Hindlimb muscle (tissue), 1 donor: ENCODE results near the gene PFDN2. TPM values are rescaled to one million over a fixed set of nuclear protein-coding genes. Genes with fewer than 3 reads are reported as not detected.

ENCODE experiments used
- DNase-seq: peaks from one replicate; pipeline ENCODE4 v3.0.0-alpha.2; 2013
- polyA plus RNA-seq: library from polyadenylated mRNA; unstranded; fragments of 120-200 nt; gene quantifications from one replicate; pipeline ENCODE4 v1.2.1, GENCODE V29; 2013; ENCODE audit not compliant: insufficient read length

PFDN2 gene, protein sequence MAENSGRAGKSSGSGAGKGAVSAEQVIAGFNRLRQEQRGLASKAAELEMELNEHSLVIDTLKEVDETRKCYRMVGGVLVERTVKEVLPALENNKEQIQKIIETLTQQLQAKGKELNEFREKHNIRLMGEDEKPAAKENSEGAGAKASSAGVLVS
- 66.3 TPM for polyA plus RNA-seq

DNA sequence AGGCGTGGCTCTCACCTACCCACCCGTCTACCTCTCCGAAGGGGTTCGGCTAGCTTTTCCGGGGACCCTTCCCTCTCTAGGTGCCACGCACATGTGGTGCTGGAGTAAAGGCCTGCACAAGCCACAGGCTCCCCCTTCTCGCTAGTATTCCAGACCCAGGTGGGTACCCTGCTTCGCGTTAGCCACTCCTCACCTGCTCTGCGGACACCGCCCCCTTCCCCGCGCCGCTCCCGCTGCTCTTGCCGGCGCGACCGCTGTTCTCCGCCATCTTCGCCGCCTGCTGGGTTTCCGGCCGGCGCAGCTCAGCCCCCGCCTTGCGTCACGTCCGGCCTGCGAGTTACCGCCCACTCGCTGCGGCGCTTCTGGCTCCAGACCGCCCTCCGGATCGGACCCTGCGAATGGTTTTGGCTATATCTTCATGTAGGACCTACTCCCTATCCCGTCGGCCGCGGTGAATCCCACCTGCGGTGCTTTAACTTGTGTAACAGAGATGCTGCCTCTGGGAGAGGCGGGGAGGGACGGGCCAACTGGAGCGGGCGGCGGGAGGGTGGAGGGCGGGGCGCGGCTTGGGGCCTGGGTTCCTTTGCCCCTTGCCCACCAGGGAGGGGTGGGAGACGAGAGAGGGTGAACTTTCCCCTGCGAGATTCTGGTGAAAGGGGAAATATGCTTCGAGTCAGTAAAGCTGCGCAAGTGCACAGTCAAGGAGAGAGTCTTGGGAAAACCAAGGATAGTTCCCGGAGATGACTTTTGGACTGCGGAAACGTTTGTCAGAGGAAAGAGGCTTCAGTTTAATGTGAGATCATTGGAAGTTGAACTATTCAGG, at the start of gene PFDN2, which contains the start of gene NIT1:
Gene PFDN2, minus strand, starts transcription at position 279 of the 823 bp plus-strand sequence. Its CDS starts 11 bp downstream, at position 268.
Gene NIT1, plus strand, starts transcription at position 347 of the 823 bp plus-strand sequence. Its CDS starts 72 bp downstream, at position 419.
- peak; percentile 92 for DNase-seq

DNA sequence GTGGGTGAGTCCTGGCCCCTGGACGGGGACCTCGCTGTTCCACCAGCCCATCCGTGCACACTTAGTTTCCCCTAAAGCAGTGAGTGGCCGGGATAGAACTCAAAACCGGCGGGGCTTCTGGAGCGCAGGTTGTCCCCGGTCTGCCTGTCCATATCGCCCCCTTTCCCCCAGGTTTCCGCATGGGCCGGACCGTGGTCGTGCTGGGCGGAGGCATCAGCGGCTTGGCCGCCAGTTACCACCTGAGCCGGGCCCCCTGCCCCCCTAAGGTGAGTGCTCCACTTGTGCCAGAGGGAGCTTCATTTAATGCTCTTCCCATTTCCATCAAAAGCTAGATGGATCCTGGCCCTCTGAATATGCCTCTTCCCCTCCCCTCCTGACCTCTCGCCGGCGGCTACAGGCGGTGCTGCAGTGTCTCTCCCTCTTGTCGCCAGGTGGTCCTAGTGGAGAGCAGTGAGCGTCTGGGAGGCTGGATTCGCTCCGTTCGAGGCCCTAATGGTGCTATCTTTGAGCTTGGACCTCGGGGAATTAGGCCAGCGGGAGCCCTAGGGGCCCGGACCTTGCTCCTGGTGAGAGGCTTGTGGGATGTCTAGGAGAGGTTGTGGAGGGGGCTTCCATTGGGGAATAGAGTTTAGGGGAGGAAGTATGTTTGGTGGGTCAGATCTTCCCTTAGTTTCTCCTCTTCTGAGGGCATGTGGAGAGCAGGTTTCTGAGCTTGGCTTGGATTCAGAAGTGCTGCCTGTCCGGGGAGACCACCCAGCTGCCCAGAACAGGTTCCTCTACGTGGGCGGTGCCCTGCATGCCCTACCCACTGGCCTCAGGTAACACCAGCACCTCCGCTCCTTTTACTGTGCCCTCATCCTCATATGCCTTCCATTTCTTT, 49.1 kb upstream of the PFDN2 start:
- DNase-seq, result no peak

DNA sequence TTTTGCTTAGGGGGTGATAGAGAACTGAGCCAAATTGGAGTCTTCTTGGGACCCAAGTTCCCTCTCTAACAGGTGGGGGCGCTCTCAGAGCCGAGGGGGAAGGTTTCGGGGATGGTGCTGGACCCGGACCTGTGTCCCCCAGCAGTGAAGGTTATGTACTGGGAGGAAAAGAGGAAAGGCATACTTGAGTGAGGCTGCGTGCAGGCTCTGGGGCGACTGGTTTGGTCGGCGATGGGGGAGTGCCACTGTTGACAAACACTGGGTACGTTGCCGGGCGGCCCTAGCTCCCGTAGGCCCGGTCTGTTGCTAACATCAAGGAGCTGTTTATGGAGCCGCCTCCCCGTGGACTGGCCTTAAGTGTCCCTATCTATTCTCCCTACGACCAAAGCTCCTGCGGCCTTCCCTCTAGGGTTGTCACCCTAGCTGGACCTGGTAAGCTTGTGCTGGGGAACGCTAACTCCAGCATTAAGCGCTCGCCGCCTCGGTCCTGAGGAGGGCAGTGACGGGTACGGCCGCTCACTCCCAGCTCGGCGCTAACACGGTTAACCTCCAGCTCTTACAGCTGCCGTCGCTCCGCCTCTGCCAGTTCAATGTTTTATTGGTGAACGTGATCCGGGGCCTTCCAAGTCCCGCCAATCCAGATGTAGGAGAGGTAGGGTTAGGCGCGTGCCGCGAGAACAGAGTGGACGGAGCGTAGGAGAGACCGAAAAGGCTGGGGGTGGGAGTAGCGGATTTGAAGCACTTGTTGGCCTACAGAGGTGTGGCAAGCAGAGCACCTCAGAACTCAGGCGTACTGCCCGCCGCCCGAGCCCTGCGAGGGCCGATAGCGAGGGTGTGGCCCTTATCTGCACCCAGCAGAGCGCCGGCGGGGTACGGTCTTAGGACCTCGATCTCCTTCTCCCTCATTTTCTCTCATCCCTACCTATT, 48.2 kb upstream of the PFDN2 start, which contains the start of gene PPOX:
Gene PPOX, plus strand, starts transcription at position 685 of the 927 bp plus-strand sequence. CDS start 422 bp downstream, outside the sequence.
- DNase-seq, result peak; percentile 96

DNA sequence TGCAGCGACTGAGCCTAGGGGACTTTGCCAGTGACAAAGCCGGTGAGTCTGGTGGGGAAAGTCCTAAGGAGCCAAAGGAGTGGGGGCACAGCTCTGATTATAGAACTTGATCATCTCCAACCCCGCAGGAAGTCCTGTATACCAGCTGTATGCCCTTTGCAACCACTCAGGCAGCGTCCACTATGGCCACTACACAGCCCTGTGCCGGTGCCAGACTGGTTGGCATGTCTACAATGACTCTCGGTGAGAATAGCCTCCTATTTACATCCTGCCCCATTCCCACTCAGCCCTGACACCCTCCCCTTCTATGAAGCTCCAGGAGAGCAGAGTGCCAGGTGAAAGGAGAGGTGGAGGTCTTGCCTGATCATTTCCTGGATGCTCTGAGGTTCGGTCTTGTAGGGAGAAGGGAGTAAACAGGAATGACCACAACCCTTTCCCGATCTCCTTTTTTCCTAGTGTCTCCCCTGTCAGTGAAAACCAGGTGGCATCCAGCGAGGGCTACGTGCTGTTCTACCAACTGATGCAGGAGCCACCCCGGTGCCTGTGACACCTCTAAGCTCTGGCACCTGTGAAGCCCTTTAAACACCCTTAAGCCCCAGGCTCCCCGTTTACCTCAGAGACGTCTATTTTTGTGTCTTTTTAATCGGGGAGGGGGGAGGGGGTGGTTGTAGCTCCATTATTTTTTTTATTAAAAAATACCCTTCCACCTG, 47.2 kb upstream of the PFDN2 start:
- DNase-seq, result no peak

DNA sequence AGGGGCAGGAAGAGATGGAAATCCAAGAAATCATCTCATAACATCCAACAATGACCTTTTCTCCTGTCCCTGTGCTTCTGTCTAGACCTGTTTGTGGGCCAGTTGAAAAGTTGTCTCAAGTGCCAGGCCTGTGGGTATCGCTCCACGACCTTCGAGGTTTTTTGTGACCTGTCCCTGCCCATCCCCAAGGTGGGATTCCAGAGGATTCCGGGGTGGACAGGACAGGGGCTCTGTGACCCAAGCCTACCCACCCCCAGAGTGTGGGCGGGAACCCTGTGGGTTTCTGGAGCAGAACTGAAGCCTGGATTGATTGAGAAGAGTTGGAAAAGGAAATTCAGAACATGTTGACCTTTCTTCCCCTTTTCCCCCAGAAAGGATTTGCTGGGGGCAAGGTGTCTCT, 46.0 kb upstream of the PFDN2 start:
- DNase-seq, result no peak

DNA sequence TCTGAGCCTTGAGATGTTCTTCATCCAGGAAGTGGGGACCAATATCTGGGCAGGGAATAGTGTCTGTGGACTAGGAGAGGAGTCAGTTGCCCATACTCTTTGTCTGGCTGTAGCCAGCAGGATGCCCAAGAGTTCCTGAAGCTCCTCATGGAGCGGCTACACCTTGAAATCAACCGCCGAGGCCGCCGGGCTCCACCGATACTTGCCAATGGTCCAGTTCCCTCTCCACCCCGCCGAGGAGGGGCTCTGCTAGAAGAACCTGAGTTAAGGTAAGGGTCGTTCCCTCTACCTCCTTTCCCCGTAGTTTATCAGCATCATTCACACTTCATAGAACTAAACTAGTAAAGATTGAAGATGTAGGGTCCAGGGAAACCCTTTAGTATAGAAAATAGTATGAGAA, 45.0 kb upstream of the PFDN2 start:
- DNase-seq, result no peak

DNA sequence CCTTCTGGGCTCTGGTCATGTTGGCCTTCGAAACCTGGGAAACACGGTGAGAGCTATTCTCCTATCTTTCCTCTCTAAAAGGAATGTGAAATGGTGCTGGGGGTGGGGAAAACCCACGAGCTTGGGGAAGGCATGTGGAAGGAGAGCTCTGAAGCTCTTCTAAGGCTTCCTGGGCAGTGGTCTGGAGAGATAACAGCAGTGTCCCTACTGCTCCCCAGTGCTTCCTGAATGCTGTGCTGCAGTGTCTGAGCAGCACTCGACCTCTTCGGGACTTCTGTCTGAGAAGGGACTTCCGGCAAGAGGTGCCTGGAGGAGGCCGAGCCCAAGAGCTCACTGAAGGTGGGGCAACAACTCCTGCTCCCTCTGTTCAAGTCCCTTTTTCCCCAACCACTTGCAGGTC, 44.2 kb upstream of the PFDN2 start:
- DNase-seq, result no peak

DNA sequence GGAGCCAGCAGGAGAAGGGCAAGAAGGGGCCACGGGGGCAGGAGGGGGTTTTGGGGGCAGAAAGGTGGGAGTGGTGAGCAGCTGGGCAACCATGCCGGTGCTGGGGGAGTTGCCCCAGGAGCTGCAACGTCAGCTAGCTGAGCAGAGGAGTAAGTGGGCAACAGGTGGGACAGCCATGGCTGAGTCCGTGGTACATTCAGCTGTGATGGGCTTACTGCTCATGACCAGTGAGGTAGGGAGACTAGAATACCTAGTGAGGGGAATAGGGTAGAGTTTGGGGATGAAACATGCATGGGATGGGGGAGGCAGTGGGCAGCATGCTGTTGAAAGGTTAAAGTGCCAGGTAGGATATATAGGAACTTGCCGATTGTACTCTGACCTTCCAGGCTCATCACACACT, 43.8 kb upstream of the PFDN2 start:
- DNase-seq, result no peak

DNA sequence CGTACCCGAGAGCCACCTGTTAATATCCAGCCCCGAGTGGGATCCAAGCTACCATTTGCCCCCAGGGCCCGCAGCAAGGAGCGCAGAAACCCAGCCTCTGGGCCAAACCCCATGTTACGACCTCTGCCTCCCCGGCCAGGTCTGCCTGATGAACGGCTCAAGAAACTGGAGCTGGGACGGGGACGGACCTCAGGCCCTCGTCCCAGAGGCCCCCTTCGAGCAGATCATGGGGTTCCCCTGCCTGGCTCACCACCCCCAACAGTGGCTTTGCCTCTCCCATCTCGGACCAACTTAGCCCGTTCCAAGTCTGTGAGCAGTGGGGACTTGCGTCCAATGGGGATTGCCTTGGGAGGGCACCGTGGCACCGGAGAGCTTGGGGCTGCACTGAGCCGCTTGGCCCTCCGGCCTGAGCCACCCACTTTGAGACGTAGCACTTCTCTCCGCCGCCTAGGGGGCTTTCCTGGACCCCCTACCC, 42.9 kb upstream of the PFDN2 start:
- no peak for DNase-seq

DNA sequence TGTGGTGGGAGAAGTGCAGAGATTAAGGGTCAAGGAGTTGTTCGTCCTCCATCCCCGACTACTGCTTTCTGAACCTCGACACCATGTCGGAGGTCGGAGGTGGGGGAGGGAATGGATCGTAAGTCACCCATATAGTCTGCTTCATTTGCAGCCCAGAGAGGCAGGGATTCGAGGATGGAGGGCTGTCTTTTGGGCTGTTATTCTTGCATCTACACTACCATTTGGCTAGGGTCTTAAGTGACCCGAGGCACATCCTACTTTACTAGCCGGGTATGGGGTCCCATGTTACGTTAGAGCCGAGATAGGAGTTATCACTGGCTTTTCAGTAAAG, 42.0 kb upstream of the PFDN2 start:
- DNase-seq, result no peak

DNA sequence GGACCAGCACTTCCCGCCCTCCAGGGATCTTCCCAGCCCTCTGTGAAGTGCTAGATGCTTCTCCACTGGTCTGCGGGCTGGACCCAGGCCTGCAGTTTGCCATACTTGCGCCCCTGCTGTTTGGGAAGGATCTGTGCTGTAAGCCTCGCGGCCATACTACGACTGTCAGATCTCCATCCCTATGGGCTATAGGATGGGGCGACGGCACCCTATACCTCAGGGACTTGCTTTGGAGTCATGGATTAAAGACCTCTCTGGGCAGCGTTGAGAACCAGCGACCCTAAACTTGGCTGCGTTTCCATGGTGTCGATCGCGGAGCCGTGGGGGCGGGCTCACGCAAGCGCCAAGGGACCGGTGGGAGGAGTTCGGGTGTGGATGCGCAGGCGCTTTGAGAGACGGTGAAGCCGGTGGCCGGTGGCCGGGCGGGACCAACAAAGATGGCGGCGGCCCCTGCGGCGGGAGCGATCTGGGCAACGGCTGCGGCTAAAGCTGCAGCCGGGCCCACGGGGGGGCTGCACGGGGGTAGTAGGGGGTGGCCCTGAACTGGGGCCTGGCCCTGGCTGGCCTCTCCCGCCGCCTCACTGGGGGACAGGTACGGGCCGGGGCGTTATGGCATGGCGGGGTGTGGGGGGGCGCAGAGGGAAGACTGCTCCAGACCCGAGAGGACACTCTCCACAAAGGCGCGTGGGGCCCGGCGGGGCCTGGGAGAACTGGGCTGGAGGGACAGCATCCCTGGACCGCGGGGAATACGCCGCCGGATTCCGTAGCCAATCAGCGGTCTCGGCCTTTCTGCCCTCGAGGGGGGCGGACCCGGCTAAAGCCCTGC, 41.5 kb upstream of the PFDN2 start, which contains the start of gene USP21:
Gene USP21, plus strand, starts transcription at position 414 of the 826 bp plus-strand sequence. CDS start 1,141 bp downstream, outside the sequence.
- peak; percentile 94 for DNase-seq

DNA sequence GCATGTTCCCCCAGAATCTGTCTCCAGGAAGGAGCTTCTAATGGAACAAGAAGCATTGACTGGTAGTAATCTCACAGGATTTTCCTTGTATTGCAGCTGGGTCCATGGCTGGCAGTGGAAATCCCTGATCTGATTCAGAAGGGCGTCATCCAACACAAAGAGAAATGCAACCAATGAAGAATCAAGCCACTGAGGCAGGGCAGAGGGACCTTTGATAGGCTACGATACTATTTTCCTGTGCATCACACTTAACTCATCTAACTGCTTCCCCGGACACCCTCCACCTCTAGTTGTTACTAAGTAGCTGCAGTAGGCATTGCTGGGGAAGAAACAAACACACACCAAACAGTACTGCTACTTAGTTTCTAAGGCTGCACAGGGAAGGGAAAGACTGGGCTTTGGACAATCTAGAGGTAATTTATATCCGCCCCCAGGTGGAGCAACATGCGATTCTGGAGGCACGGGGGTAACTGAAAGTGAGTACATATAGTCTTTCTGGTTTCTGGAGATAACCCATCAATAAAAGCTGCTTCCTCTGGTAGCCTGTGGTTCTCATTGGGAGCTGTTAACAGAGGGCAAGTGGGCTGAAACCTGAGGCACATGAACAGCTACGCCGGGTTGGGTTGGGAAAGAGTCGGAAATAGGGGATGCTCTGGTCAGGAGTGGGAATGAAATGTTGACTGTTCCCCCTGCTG, 40.6 kb upstream of the PFDN2 start:
- DNase-seq, result no peak

DNA sequence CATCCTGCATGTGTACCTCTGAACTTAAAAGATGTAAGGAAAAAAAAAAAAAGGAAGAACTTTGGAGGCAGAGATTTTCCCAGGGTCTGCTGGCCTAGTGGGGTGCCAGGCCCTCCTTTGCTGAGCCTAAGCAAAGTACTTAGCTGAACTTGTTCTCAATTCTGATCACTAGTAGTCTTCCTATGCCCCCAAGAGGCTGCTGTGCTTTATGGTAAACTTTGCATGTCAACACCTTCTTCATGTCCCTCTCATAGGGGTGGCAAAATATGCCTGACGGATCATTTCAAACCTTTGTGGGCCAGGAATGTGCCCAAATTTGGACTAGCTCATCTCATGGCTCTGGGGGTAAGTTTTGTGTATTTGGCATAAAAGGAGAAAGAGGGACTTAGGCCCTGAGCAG, 40.0 kb upstream of the PFDN2 start:
- DNase-seq, result no peak

DNA sequence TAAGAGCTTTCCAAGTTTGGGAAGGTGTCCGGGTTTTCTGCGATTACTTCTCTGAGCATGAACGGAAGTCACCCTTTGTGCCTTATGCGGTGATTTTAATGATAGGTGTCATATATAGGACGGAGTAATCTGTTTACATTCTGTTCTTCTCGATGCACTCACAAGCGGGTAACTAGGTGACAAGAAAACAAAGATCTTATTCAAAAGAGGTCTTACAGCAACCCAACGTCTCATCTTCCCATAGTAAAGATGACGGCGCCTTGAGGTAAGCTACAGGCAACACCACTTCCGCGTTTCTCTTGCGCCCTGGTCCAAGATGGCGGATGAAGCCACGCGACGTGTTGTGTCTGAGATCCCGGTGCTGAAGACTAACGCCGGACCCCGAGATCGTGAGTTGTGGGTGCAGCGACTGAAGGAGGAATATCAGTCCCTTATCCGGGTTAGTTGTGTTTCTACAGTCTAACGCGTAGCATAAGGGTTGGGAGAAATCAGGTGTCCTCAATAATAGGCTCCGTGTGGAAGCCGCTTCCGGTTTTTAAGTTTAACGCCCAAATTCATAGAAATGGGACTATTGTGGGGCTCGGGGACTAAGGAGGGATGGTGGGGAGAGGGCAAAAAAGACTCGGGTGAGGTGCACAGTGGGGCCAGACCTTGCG, 36.0 kb upstream of the PFDN2 start, which contains the start of gene UFC1:
Gene UFC1, plus strand, starts transcription at position 297 of the 656 bp plus-strand sequence. Its CDS starts 20 bp downstream, at position 317.
- DNase-seq, result peak; percentile 90

DNA sequence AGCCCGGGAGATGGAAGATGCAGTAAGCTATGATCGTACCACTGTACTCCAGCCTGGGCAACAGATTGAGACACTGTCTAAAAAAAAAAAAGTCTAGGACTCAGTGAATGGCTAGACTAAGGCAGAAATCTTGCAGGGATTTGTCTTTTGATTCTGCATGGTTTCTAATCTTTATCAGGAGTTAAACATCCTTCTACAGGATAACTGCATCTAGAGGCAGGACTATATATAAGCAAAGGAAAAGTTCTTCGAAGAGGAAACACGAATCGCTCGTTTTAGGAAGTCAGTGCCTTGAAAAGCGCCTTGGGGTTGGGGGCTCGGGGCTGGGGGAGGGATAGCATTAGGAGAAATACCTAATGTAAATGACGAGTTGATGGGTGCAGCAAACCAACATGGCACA, 35.3 kb upstream of the PFDN2 start:
- no peak for DNase-seq

DNA sequence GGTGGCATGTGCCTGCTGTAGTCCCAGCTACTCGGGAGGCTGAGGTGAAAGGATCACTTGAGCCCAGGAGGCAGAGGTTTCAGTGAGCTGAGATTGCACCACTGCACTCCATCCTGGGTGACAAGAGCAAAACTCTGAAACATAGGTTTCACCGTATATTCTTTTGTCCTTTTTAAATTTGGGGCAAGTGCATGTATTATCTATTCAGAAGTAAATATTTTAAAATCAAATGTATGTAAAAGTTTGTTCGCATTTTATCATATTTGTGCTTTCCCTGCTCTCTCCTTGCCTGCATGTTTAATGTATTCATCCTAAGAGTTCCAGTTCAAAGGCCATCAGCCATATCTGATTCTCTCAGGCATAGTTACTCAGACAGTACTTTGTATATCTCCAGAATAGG, 28.0 kb upstream of the PFDN2 start:
- DNase-seq, result no peak

DNA sequence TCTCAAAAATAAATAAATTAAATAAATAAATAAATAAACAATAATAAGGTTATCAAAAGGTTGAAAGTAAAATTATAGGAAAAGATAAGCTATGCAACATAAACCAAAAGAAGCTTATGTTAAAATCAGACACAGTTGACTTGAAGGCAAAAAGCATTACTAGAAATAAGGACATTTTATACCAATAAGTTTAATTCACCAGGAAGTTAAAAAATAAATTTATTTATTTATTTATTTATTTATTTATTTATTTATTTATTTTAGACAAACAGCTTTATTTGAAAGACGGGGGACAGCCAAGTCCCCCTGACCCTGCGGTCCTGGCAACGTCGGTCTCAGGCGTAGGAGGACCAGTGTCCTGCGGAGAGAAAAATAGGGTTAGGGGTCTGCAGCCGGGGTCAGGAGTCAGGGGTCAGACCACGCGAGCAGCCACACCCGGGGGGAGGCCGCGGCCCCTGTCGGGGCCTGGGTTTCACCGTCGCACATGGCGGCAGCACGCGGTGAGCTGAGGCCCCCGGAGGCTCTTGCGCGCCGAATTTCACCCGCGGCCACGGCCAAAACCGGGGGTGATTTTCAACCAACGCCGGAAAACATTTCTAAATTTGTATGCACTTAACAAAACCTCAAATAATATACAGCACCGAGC, 23.0 kb upstream of the PFDN2 start:
- no peak for DNase-seq

DNA sequence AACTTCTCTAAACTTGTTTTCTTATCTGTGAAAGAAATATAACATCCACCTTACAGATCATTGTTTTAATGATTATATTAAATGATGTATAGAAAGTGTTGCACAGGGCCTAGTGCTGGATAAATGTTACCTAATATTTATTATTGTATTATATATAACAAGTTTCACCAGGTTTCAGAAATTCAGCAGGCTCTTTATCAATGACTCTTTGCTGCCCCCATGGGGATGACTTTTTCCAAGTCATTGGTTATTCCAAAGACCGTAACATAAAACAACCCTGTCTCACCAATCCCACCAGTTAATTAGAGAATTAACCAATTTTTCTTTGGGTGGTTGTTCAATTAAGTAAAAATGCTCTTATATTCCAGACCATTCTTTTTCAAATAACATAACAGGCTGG, 21.9 kb upstream of the PFDN2 start:
- DNase-seq, result peak; percentile 53
